ENCODE results near the gene PRND.
"Not testable (repeated sequence)": the region's sequence is repeated elsewhere in the genome, so short reads cannot be mapped to it uniquely, and the experiment has no call there.

The PRND gene

GRCh38 chr20:4722993-4723392, 1.3 kb downstream of the PRND start:
- POLR2A ChIA-PET: no interaction called here
- TF ChIP-seq CTCF (IDR thresholded peaks at IDR 0.05; ENCODE audit: insufficient read depth, low read length, missing control alignments): no peak
- CTCF ChIA-PET: interaction anchor here (0.7 to 20.4 kb wide), 5 partner anchors 14 to 615 kb away, joined by 3 to 459 read pairs (median 3); no protein-coding TSS in a partner anchor
- DNase-seq (ENCODE audit: low read depth, low spot score): no peak
- no peak overlapping the region for H3K4me3 ChIP-seq (ENCODE audit: low read depth, low read length)

GRCh38 chr20:4723553-4723952, 1.8 kb downstream of the PRND start:
- DNase-seq (ENCODE audit: low read depth, low spot score); H3K4me3 ChIP-seq (ENCODE audit: low read depth, low read length); POLR2A ChIA-PET: not testable (repeated sequence)
- CTCF ChIA-PET: interaction anchor here (0.7 to 20.4 kb wide), 5 partner anchors 13 to 615 kb away, joined by 3 to 459 read pairs (median 3); no protein-coding TSS in a partner anchor

GRCh38 chr20:4724459-4725262, 3.0 kb downstream of the PRND start:
- no peak for DNase-seq (ENCODE audit: low read depth, low spot score)
- ChIA-PET POLR2A (no interaction called here), CTCF (interaction anchor here (0.9 to 20.4 kb wide), 8 partner anchors 8 to 230 kb away, joined by 3 to 459 read pairs (median 4); no protein-coding TSS in a partner anchor)
- TF ChIP-seq CTCF (IDR thresholded peaks at IDR 0.05; ENCODE audit: insufficient read depth, low read length, missing control alignments): no peak
- no peak overlapping the region for H3K4me3 ChIP-seq (ENCODE audit: low read depth, low read length)

GRCh38 chr20:4725263-4725550, 3.5 kb downstream of the PRND start:
- ChIA-PET CTCF (interaction anchor here (0.9 to 20.4 kb wide), 7 partner anchors 8 to 230 kb away, joined by 3 to 459 read pairs (median 4); no protein-coding TSS in a partner anchor), POLR2A (no interaction called here)
- no peak for DNase-seq (ENCODE audit: low read depth, low spot score)
- H3K4me3 ChIP-seq (ENCODE audit: low read depth, low read length): no peak overlapping the region
- TF ChIP-seq CTCF (IDR thresholded peaks at IDR 0.05; ENCODE audit: insufficient read depth, low read length, missing control alignments): no peak

- ChIA-PET POLR2A (interaction anchor here (0.6 kb wide), 1 partner anchor 15 kb away, joined by 3 read pairs; no protein-coding TSS in a partner anchor), CTCF (interaction anchor here (0.8 to 20.4 kb wide), 4 partner anchors 12 to 375 kb away, joined by 3 to 459 read pairs (median 9); no protein-coding TSS in a partner anchor)
- TF ChIP-seq CTCF (IDR thresholded peaks at IDR 0.05; ENCODE audit: insufficient read depth, low read length, missing control alignments): no peak
- H3K4me3 ChIP-seq (ENCODE audit: low read depth, low read length): peak overlapping the region; percentile 24; the same call in 1 of the 2 replicates
- peak; percentile 9 for DNase-seq (ENCODE audit: low read depth, low spot score)
These were observed 5.1 kb downstream of the PRND start for GRCh38 chr20:4726710-4727397.

- DNase-seq (ENCODE audit: low read depth, low spot score): no peak
- H3K4me3 ChIP-seq (ENCODE audit: low read depth, low read length): no peak overlapping the region
- ChIA-PET POLR2A (no interaction called here), CTCF (interaction anchor here (0.9 to 20.4 kb wide), 5 partner anchors 9 to 228 kb away, joined by 3 to 459 read pairs (median 15); no protein-coding TSS in a partner anchor)
- TF ChIP-seq CTCF (IDR thresholded peaks at IDR 0.05; ENCODE audit: insufficient read depth, low read length, missing control alignments): no peak
These were observed 6.5 kb downstream of the PRND start for GRCh38 chr20:4728120-4728760.
